GM18511 (cell line): ENCODE results near the gene DNAJB8.

ENCODE experiments used
- ATAC-seq: cut with Tn5 transposase; IDR thresholded peaks from one replicate; pipeline ENCODE4 v1.9.1; 2021; ENCODE audit warnings: mild to moderate bottlenecking, moderate library complexity; ENCODE audit not compliant: unreplicated experiment

The DNAJB8 gene

DNA sequence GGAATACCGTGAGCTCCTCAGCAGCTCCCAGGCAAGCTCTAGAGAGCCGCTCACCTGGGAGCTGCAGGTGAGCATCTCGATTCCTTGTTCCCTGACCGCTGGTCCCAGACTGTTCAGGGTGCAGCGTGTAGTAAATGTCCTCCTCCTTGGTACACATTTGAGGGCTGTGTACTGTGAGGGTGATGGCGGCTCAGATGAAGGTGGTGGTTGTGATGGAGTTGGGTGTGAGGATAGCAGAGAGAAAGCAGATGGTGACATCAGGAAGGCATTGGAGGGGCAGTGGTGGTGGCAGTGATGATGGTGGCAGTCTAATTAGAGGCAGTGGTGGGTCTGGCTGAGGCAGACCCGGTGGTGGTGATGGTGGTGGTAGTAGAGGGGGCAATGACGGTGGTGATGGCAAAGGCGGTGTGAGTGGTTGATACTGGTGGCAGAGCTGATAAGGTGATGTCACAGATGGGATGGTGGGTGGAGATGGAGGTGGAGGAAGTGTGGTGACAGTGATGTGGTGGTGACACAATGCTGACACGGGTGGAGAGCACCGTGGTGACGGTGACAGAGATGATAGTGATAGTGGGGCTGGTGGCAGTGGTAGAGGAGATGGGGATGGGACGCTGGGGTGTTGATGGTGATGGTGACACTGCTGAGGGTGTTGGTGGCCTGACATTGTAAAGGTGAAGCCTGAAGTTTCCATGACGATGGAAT lies at the start of gene DNAJB8:
TSS of gene DNAJB8 (minus strand) at position 51 of the 702 bp plus-strand sequence. CDS start 3,645 bp downstream, outside the sequence.
- ATAC-seq = no peak

DNA sequence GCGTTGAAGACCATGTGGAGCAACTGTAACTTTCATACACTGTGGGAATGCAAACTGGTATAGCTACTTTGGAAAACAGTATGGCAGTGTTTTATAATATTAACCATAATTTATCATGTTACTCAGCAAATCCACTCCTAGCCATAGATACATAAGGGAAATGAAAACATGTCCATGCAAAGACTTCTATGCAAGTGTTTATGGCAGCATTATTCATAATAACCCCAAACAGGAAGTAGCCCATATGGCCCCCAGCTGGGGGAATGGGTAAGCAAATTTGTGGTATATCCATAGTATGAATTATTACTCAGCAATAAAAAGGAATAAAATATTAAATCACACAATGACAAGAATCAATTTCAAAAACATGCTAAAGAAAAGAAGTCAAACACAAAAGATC lies 49.3 kb upstream of the DNAJB8 start:
- ATAC-seq = no peak

DNA sequence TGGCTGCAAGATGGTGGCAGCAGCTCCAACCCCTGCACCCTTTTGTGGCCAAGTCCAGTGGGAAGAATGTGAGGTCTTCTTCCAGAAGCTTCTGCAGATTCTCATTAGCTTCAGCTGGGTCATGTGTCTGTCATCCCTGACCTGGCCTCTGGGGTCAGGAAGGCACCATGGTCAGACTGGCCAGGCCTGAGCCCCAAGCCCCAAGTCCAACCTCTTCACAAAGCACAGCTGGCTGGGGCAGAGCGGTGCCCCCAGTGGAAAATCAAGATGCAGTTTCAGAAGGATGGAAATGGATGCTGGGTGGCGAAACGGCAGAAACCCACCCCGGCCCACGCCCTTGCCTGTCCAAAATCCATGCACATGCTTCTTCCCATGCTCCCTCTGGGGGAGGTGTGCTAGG lies 42.2 kb upstream of the DNAJB8 start:
- no peak for ATAC-seq

GRCh38 chr3:128506754-128507153 lies 40.1 kb upstream of the DNAJB8 start:
- no peak for ATAC-seq

- no peak for ATAC-seq
These were observed 39.1 kb upstream of the DNAJB8 start for GRCh38 chr3:128505771-128506170.

GRCh38 chr3:128504963-128505730 lies 38.5 kb upstream of the DNAJB8 start:
- ATAC-seq = no peak

DNA sequence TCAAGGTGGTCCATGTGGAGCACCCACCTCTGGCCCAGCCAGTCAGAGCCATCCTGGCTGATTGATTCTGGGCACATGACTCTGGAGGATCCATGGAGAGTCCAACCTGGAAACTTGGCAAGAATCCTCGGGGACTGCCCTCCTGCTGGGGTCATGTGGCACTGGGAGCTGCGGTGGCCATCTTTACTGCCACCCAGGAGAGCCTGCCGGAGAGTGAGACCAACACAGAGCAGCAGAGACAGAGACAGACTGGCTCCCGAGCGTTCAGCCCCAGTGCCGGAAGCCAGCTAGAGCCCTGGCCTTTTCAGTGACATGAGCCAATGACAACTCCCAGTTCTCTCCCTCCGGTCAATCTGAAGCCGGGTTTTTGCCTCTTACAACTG lies 37.8 kb upstream of the DNAJB8 start:
- no peak for ATAC-seq

DNA sequence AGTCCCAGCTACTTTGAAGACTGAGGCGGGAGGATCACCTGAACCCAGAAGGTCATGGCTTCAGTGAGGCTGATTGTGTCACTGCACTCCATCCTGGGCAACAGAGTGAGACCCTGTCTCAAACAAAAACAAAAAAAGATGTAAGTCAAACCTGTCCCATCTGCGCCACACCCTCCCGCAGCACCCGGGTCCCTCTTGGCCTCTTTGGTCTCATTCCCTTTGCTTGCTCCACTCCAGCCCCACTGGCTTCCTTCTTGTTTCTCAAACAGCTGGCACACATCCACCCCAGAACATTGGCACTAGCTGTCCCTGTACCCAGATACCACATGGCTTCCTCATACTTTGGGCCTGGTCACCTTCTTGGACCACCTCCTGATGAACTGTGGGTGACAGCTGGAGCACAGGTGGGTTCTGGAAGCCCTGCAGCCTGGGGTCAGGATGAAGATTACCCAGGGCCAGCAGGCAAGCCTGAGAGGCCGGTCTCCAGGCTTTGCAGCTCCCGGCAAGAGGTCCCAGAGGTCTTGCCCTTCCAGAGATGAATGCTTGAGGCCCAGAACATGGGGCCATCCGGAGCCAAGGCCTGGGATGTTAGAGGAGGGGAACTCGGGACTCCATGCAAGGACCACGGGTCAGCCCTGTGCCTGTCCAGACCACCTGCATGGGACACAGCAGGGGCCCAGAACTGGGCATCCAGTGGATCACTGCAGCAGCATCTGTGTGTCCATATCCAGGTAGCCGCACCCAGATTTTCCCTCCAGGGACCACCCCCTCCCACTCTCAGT lies 37.3 kb upstream of the DNAJB8 start:
- ATAC-seq = no peak

DNA sequence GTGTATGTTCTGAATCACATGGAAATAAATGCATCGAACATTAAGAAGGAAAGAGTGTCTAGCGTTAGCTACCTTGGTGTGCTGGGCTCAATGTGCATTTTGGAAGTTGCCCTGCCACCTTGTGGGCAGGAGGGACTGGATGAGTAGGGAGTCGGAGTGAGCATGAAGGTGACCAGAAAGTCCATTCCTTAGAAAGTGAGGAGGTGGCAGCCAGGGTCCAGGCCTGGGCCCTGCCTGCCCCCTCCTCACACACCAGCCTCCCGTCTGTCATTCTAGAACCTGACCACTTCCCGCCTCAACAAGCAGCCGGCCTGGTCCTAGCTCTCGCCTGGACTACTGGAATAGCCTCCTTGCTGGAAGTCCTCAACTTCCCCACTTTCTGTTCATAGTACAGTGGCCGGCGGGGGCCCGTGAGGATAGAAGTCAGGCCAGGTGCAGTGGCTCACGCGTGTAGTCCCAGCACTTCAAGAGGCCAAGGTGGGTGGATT lies 36.5 kb upstream of the DNAJB8 start:
- no peak for ATAC-seq

- no peak for ATAC-seq
These were observed 36.0 kb upstream of the DNAJB8 start for GRCh38 chr3:128502712-128503111.

- no peak for ATAC-seq
These were observed 34.7 kb upstream of the DNAJB8 start for GRCh38 chr3:128501431-128501830.

DNA sequence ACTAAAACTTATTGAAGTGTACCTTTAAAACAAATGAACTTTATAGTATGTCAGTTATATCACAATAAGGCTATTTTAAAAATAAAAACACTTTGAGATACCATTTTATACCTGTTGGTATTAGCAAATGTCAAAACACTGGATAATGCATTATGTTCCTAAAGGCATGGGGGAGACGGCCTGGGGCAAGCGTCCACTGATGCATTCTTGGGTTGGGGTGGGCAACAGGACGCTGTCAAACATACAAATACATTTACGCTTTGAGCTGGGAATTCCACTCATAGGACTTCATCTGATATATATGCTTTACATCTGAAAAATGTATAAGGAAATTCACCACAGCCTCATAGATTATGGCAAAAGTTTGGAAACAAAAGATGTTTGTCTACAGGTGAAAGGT lies 33.9 kb upstream of the DNAJB8 start:
- no peak for ATAC-seq

- ATAC-seq = no peak
These were observed 33.1 kb upstream of the DNAJB8 start for GRCh38 chr3:128499724-128500275.

- no peak for ATAC-seq
These were observed 32.3 kb upstream of the DNAJB8 start for GRCh38 chr3:128498901-128499530.

GRCh38 chr3:128498127-128498626 lies 31.5 kb upstream of the DNAJB8 start:
- no peak for ATAC-seq

DNA sequence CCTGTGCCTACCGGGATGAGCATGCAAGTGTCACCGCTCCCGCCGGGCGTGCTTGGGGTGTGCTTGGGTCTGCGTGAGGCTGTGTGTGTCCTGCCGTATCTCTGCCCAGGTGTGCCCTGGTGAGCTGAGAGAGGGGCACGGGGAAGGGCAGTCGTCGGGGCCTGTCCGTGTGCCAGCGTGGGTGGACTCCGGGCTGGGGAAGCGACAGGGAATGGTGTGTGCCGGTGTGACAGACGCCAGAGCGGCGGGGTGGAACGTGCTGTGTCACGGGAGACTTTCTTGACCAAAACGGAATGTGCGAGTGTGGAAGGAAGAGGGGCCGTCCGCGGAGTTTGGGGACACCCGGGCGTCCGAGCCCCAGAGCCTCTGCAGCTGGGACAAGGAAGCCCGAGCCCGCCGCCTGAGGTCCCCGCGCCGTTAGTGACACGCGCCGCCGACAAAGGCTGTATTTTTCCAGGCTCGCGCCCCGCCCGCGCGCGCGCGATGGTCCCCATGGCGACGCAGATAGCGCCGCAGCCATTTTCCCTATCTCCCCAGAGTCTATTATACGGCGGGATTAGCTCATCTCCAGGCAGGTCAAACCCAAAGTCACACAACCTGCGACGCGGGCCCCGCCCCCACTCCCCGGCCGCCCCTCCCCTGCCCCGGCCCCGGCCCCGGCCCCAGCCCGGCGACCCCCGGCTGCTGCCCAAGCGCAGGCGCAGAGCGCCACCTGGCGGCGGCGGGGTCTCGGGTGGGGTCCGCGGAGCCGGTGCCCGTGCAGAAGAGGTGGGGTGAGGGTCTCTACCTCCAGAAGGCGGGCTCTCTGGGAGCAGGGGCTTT lies 30.8 kb upstream of the DNAJB8 start:
- ATAC-seq = no peak

- ATAC-seq = no peak
These were observed 30.1 kb upstream of the DNAJB8 start for GRCh38 chr3:128496602-128497304.

DNA sequence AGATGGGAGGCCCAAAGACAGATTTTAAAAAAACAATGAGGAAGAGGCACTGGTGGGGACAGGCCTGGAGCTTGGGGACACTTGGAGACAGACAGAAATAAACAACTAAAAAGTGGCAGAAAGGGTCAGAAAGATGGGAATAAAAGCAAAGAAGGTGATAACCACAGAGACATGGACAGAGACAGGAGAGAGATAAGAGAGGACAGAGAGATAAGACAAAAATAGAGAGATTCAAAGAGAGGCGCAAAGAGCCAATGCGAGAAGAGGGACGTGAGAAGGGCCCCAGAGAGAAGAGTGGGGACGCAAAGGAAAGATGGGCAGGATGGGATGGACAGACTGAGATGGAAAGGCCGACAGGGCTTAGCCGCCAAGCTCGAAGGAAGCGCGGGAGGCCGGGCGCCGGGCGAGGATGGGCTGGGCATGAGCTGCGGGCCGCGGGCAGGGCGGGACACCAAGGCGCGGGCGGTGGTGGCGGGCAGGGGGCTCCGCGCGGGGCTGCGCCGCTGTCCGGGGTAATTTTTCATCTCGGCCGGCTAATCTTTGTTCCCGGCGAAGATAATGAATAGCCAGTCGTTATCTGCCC lies 29.4 kb upstream of the DNAJB8 start:
- no peak for ATAC-seq
